Measurements from ENCODE around the gene MS4A4E. TPM values are rescaled to one million over a fixed set of nuclear protein-coding genes. Genes with fewer than 3 reads are reported as not detected.

The MS4A4E gene
- total RNA-seq, 1 donor from 2014 or later, result not detected

DNA sequence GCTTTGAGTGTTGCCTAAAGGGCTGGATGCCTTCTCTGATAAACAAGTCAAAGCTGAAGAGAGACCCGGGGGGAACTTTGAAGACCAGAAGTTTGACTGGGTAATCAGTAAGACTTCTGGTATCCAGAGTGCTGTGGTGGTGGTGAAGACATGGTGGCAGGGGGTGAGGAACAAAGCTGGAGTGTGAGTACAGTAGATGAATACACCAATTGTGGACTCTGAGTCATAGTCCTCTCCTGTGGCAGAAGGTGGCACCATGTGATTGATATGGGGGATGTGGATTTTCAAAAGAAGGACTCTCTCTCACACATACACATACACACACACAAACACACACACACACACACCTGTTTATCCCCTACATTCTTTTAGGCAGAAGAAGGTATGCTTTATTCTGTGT lies 72.4 kb downstream of the MS4A4E start:
- ATAC-seq (ENCODE audit: low read depth) (no peak), DNase-seq (no peak)
- Mint-ChIP-seq H3K36me3 (ENCODE audit: low read depth) (no peaks in the 10 kb centered on the region), H3K27me3 (peaks cover 6% of the 10 kb centered on the region), H3K27ac (no peak overlapping the region), H3K4me1 (no peaks in the 10 kb centered on the region), H3K9me3 (peaks cover 20% of the 10 kb centered on the region), H3K4me3 (no peak overlapping the region)
- ChIA-PET POLR2A (no interaction called here), CTCF (no interaction called here)
- intact Hi-C loops (cut with micrococcal nuclease), result no loop called here
- TF ChIP-seq, protein P1, sequence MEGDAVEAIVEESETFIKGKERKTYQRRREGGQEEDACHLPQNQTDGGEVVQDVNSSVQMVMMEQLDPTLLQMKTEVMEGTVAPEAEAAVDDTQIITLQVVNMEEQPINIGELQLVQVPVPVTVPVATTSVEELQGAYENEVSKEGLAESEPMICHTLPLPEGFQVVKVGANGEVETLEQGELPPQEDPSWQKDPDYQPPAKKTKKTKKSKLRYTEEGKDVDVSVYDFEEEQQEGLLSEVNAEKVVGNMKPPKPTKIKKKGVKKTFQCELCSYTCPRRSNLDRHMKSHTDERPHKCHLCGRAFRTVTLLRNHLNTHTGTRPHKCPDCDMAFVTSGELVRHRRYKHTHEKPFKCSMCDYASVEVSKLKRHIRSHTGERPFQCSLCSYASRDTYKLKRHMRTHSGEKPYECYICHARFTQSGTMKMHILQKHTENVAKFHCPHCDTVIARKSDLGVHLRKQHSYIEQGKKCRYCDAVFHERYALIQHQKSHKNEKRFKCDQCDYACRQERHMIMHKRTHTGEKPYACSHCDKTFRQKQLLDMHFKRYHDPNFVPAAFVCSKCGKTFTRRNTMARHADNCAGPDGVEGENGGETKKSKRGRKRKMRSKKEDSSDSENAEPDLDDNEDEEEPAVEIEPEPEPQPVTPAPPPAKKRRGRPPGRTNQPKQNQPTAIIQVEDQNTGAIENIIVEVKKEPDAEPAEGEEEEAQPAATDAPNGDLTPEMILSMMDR (IDR thresholded peaks at IDR 0.05), result no peak

DNA sequence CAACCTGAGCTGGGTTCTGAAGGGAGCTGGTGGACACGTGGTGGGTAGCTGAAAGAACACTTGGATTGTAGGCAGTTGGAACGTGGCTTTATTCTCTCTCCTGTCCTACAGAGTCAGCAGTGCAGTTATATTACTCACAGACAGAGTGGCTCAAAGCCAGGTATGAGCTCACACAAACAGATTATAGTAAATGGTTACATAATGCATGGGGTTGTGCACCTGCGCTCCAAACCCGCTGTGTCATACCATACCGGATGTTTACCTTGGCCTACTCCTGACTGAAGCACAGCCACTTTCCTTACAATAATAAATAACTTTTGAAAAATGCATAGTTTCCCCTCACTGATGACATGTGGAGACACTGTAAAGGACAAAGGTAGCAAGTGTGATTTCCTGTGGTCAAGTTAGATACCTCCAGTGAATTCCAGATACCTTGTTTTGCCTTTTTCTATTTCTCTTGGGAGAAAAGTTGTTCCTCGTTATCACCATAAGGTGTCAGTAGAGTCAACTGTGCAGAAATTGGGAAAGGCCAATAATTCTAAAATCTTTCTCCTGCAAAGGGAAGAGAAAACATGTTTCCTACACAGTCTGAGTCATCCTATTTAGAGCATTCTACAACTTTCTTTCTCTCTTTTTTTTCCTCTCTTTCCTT lies 73.5 kb downstream of the MS4A4E start:
- Mint-ChIP-seq H3K27ac (no peak overlapping the region), H3K27me3 (peaks cover 6% of the 10 kb centered on the region), H3K9me3 (peaks cover 20% of the 10 kb centered on the region), H3K4me3 (no peak overlapping the region), H3K4me1 (no peaks in the 10 kb centered on the region), H3K36me3 (ENCODE audit: low read depth) (no peaks in the 10 kb centered on the region)
- no peak for ATAC-seq (ENCODE audit: low read depth)
- TF ChIP-seq, protein P1 (IDR thresholded peaks at IDR 0.05), result no peak
- DNase-seq, result no peak
- ChIA-PET POLR2A (no interaction called here), CTCF (interaction anchor here (0.7 kb wide), 1 partner anchor 24 kb away, joined by 3 read pairs; no protein-coding TSS in a partner anchor)
- intact Hi-C loops (cut with micrococcal nuclease), result no loop called here

DNA sequence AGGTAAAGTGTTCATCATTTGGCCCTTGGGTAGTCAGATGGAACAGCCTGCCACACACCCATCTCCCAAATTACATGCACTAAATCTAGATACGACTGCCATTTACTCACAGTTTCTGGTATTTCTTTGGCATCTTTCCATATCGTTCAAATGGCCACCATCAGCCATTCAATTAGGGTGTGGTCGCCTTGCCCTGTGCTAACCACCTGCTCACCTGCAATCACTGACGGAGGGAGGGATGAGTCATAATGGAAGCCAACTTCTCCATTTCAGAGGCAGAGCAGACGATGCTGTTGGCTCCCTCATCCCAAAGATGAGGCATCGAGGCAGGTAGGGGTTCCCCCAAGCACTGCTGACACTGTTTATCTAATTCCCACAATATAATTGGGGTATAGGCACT lies 74.6 kb downstream of the MS4A4E start:
- Mint-ChIP-seq H3K4me3 (no peak overlapping the region), H3K27me3 (peaks cover 6% of the 10 kb centered on the region), H3K27ac (no peak overlapping the region), H3K36me3 (ENCODE audit: low read depth) (no peaks in the 10 kb centered on the region), H3K9me3 (peaks cover 20% of the 10 kb centered on the region), H3K4me1 (no peaks in the 10 kb centered on the region)
- ChIA-PET POLR2A (no interaction called here), CTCF (no interaction called here)
- no peak for DNase-seq
- TF ChIP-seq, protein P1 (IDR thresholded peaks at IDR 0.05), result no peak
- intact Hi-C loops (cut with micrococcal nuclease), result no loop called here
- ATAC-seq (ENCODE audit: low read depth), result no peak

DNA sequence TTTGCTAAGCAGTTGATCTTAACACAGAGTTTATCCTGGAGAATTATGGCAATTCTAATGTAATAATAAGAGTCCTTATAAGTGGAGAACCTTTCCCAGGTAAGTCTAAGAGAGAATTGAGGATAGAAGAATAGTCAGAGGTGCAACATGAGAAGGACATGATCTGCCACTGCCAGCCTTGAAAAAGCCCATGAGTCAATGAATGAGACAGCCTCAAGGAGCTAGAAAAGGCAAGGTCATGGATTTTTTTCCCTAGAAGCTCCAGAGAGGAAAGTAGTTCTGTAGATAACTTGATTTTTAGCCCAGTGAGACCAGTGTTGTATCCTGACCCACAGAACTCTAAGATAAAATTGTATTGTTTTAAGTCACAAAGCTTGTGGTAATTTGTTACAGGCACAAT lies 77.0 kb downstream of the MS4A4E start:
- DNase-seq (no peak), ATAC-seq (ENCODE audit: low read depth) (no peak)
- H3K36me3 Mint-ChIP-seq (ENCODE audit: low read depth), result no peaks in the 10 kb centered on the region
- ChIA-PET POLR2A (no interaction called here), CTCF (no interaction called here)
- H3K27me3 Mint-ChIP-seq, result peaks cover 8% of the 10 kb centered on the region
- peaks cover 19% of the 10 kb centered on the region for H3K9me3 Mint-ChIP-seq
- no peak overlapping the region for H3K27ac Mint-ChIP-seq
- TF ChIP-seq, protein P1 (IDR thresholded peaks at IDR 0.05), result no peak
- intact Hi-C loops (cut with micrococcal nuclease), result no loop called here
- H3K4me3 Mint-ChIP-seq, result no peak overlapping the region
- no peaks in the 10 kb centered on the region for H3K4me1 Mint-ChIP-seq

DNA sequence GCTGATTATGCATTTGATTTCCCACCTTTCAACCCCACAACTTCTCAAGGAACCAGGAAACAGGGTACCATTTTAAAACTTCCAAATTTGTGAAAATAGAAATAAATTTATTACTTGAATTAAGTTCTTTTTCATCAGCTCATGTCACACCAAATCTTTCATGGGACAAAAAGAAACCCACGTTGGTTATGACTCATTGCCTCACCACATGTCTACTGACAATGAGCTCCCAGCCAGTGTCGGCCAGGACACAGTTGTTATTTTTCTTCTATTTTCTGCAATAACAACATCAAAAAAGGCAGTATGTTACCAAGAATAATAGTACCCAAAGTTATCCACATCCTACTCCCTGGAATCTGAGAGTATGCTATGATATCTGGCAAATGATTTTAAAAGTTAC lies 77.4 kb downstream of the MS4A4E start:
- ChIA-PET CTCF (no interaction called here), POLR2A (no interaction called here)
- intact Hi-C loops (cut with micrococcal nuclease), result no loop called here
- Mint-ChIP-seq H3K4me1 (no peaks in the 10 kb centered on the region), H3K27me3 (peaks cover 9% of the 10 kb centered on the region), H3K36me3 (ENCODE audit: low read depth) (no peaks in the 10 kb centered on the region), H3K9me3 (peaks cover 17% of the 10 kb centered on the region), H3K4me3 (no peak overlapping the region), H3K27ac (no peak overlapping the region)
- DNase-seq, result no peak
- no peak for ATAC-seq (ENCODE audit: low read depth)
- TF ChIP-seq, protein P1 (IDR thresholded peaks at IDR 0.05), result no peak

All from activated B cell treated with CpG ODN at 0.5 μM for 24 hours (primary cell).